Heart right ventricle (tissue), 16 donors: Measurements from ENCODE around the gene C10orf71. TPM values are rescaled to one million over a fixed set of nuclear protein-coding genes. Genes with fewer than 3 reads are reported as not detected.

Experiments used
- ATAC-seq, 8 donors: fragments of 200-7000 bp; cut with Tn5 transposase; one replicate each; pipeline ENCODE4 v1.9.1; 2020; ENCODE audit warnings: mild to moderate bottlenecking in 8 of 8, moderate library complexity in 8 of 8, moderate number of reproducible peaks in 1 of 8
- DNase-seq, 2 donors: peaks; one replicate each; pipeline ENCODE4 v3.0.0-alpha.2; 2020
- H3K27ac ChIP-seq, 10 donors: fragments of 200-600 bp; sonication (generic) in 2 of 10; one replicate each; pipeline versions ENCODE4 v1.5.0 to v1.8.0; 2020 to 2022; ENCODE audit warnings: mild to moderate bottlenecking in 3 of 10
- H3K27me3 ChIP-seq, 7 donors: fragments of 200-600 bp; one replicate each; pipeline ENCODE4 v1.8.0; 2021 to 2022; ENCODE audit warnings: mild to moderate bottlenecking in 2 of 7
- H3K36me3 ChIP-seq, 9 donors: fragments of 200-600 bp; sonication (generic) in 1 of 9; one replicate each; pipeline versions ENCODE4 v1.5.0 to v1.8.0; 2020 to 2022; ENCODE audit warnings: mild to moderate bottlenecking in 2 of 9
- H3K4me1 ChIP-seq, 9 donors: fragments of 200-600 bp; sonication (generic) in 1 of 9; one replicate each; pipeline versions ENCODE4 v1.5.0 to v1.8.0; 2020 to 2022; ENCODE audit warnings: mild to moderate bottlenecking in 4 of 9
- H3K4me3 ChIP-seq, 10 donors: fragments of 200-600 bp; sonication (generic) in 2 of 10; one replicate each; pipeline versions ENCODE4 v1.5.0 to v1.8.0; 2020 to 2022; ENCODE audit warnings: mild to moderate bottlenecking in 7 of 10, moderate library complexity in 2 of 10
- H3K9me3 ChIP-seq, 11 donors: fragments of 200-600 bp in 10 of 11; sonication (generic) in 2 of 11; one replicate each; pipeline versions ENCODE4 v1.5.0 to v1.8.0; 2013 to 2022; ENCODE audit warnings: mild to moderate bottlenecking in 2 of 11, control low read depth in 1 of 11, moderate library complexity in 1 of 11
- WGBS, 2 donors: extraction: QIAGEN DNeasy Blood & Tissue Kit; methylation state at CpG; one replicate each; pipeline ENCODE4 v1.1.7; 2013; ENCODE audit warnings: inconsistent platforms in 1 of 2; 5-methylcytosine and 5-hydroxymethylcytosine counted together
- intact Hi-C, 10 donors: fragments of 100-400 bp; cut with DNase I; formaldehyde crosslinking; loops; one replicate each; pipeline versions ENCODE4 v1.11.1 to v1.14.2; 2022
- polyA plus RNA-seq, 2 donors: library from polyadenylated mRNA; stranded (reverse); fragments of 200-250 nt; gene quantifications; one replicate each; pipeline ENCODE4 v1.2.3, GENCODE V29; 2013
- total RNA-seq, 10 donors: library from RNA; stranded (reverse); fragmentation: NEBNext Ultra II Directional in 3 of 10; extraction: Animal tissue kit (Norgen Biotek cat#: 25700) in 3 of 10; gene quantifications; one replicate each; pipeline versions ENCODE4 v1.2.1 to v1.2.4, GENCODE V29; 2021 to 2023
- TF ChIP-seq, protein P1 (sequence below), 9 donors: fragments of 200-600 bp; sonication (generic) in 2 of 9; IDR thresholded peaks; one replicate each; pipeline versions ENCODE4 v1.5.0 to v1.8.0; 2021 to 2022; ENCODE audit warnings: antibody characterized with exemption in 9 of 9, mild to moderate bottlenecking in 5 of 9, moderate library complexity in 1 of 9
- donor health status: Arrhythmogenic right ventricular cardiomyopathy.
- donor health status: ischemic (EF 13 %, LVEDD 7.1; RV severe dilation, severe dysfunction).
- donor health status: healthy with polysubstance abuse.
- donor health status: DM: no; HTN: yes; CAD: no.
- donor health status: DM: no; HTN: no; CAD: no.
- donor health status: ischemic (EF 25% LVEDD 6.9; RV normal size, moderate dysfunction).
- donor health status: ischemic (EF 25% LVEDD 5.7; RV mildly dilated, moderate dysfunction).
- donor health status: healthy.
- donor health status: DM: yes; HTN: yes; CAD: no.
- donor health status: Ischemic cardiomyopathy.
- donor health status: ischemic (EF 35%, LVEDD 5.7; RV mildly dilated, moderate dysfunction).
- donor health status: nonischemic (EF 11% LVEDD 7.7; RV severe dilation, severe dysfunction).
- donor health status: DM: yes; HTN: yes; CAD: no.
- donor health status: PGD.
- donor health status: ischemic (EF 29% LVEDD 5.4; RV normal size, mild dysfunction).
- donor health status: nonischemic (EF 23%, LVEDD 6.1; RV moderate dilation, normal function).

Gene C10orf71
- total and polyA plus RNA-seq, 12 donors = 3.6 to 225 (median 149) TPM

DNA sequence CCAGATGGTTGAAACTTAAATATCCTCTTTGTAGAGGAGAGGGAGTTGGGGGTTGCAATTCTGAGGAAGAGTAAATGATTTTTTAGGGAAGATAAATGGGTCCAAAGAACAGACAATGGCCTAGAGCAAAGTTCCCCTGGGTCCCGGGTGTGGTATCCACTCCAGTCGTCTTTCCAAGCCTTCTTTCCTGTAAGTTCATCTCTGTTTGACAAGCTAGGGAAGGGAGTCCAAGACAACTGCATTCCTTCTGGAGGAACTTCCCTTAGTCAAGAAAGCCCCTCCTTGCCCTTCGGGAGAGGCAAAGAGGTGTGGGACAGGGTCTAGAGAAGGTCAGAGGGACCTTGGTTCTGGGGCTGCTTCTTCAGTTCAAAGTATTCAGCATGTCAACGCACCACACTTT, 33.4 kb downstream of the C10orf71 start:
- no peak overlapping the region for H3K4me3 ChIP-seq
- no peaks in the 10 kb centered on the region for H3K27me3 ChIP-seq
- peaks cover 0 to 8% (median 0%) of the 10 kb centered on the region in 9 donors for H3K4me1 ChIP-seq
- WGBS, 2 donors = 76 to 83% methylated on average over 4 of the region's 4 CpGs
- intact Hi-C loops = no loop called here
- no peak overlapping the region for H3K27ac ChIP-seq
- H3K9me3 ChIP-seq = peaks cover 0 to 3% (median 0%) of the 10 kb centered on the region in 11 donors
- DNase-seq (no peak), ATAC-seq (no peak)
- TF ChIP-seq, protein P1, sequence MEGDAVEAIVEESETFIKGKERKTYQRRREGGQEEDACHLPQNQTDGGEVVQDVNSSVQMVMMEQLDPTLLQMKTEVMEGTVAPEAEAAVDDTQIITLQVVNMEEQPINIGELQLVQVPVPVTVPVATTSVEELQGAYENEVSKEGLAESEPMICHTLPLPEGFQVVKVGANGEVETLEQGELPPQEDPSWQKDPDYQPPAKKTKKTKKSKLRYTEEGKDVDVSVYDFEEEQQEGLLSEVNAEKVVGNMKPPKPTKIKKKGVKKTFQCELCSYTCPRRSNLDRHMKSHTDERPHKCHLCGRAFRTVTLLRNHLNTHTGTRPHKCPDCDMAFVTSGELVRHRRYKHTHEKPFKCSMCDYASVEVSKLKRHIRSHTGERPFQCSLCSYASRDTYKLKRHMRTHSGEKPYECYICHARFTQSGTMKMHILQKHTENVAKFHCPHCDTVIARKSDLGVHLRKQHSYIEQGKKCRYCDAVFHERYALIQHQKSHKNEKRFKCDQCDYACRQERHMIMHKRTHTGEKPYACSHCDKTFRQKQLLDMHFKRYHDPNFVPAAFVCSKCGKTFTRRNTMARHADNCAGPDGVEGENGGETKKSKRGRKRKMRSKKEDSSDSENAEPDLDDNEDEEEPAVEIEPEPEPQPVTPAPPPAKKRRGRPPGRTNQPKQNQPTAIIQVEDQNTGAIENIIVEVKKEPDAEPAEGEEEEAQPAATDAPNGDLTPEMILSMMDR (IDR thresholded peaks at IDR 0.05) = no peak
- H3K36me3 ChIP-seq = no peaks in the 10 kb centered on the region

DNA sequence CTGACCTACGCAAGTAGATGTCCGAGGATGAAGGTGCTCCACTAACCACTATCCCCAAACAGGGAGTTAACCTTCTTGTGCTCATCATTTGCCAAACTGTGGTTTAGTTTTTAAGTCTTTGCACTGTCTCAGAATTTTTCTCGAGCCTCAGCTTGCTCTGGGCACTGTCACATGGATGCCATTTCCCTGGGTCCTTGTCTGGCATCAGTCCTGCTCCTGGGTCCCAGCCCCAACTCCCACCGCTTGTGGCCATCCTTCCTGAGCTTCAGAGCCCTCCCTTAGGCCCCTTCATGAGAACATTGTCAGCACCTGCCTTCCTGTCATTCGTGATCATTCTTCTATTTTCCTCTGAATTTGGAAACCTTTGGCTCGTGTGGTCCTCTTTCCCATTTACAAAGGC, 33.8 kb downstream of the C10orf71 start:
- WGBS, 2 donors = 87 to 93% methylated on average over 6 of the region's 6 CpGs
- H3K9me3 ChIP-seq = peaks cover 0 to 3% (median 0%) of the 10 kb centered on the region in 11 donors
- intact Hi-C loops = no loop called here
- H3K4me3 ChIP-seq = no peak overlapping the region
- no peak for DNase-seq
- no peak overlapping the region for H3K27ac ChIP-seq
- peaks cover 0 to 8% (median 0%) of the 10 kb centered on the region in 9 donors for H3K4me1 ChIP-seq
- no peaks in the 10 kb centered on the region for H3K36me3 ChIP-seq
- ATAC-seq = no peak
- TF ChIP-seq, protein P1 (IDR thresholded peaks at IDR 0.05) = no peak
- H3K27me3 ChIP-seq = no peaks in the 10 kb centered on the region

DNA sequence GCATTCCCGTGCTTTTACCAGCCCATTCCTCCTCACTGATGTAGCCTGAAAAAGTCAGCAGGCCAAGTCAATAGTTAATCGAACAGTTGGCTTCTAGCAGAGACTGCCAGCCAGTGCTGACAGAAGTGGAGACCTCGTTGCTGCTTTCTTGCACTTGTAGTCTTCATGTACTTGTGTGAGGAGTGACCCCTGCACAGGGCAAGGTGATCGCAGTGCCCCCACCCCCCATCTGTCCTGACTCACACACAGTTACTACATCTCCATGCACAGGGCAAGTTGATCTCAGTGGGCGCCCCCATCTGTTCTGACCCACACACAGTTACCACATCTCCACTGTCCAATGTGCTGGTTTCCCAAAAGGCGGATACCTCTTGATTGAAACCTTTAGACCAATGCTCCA, 34.2 kb downstream of the C10orf71 start:
- 86 to 88% methylated on average over 6 of the region's 6 CpGs for WGBS, 2 donors
- Histone ChIP-seq H3K4me1 (peaks cover 0 to 7% (median 0%) of the 10 kb centered on the region in 9 donors), H3K9me3 (peaks cover 0 to 3% (median 0%) of the 10 kb centered on the region in 11 donors), H3K36me3 (no peaks in the 10 kb centered on the region), H3K4me3 (no peak overlapping the region), H3K27ac (no peak overlapping the region), H3K27me3 (no peaks in the 10 kb centered on the region)
- TF ChIP-seq, protein P1 (IDR thresholded peaks at IDR 0.05) = no peak
- ATAC-seq (no peak), DNase-seq (no peak)
- intact Hi-C loops = no loop called here

DNA sequence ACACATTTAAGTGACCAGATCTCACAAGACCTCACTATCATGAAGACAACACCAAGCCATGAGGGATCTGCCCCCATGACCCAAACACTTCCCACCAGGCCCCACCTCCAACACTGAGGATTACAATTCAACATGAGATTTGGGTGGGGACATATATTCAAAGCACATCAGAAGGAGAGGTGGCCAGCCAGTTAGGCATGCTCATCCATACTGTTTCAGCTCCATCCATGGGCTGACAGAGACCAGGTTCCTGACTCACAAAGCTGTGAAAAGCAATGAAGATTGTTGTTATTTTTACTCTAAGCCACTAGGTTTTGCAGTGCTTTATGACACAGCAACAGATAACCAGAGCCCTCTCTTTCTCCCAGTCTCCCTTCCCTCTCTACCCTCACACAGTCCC, 36.0 kb downstream of the C10orf71 start:
- H3K27ac ChIP-seq = no peak overlapping the region
- H3K9me3 ChIP-seq = peaks cover 0 to 3% (median 0%) of the 10 kb centered on the region in 11 donors
- H3K36me3 ChIP-seq = no peaks in the 10 kb centered on the region
- H3K4me3 ChIP-seq = no peak overlapping the region
- ATAC-seq = no peak
- no peak for DNase-seq
- H3K4me1 ChIP-seq = no peaks in the 10 kb centered on the region
- no peaks in the 10 kb centered on the region for H3K27me3 ChIP-seq
- intact Hi-C loops = no loop called here
- TF ChIP-seq, protein P1 (IDR thresholded peaks at IDR 0.05) = no peak
